Keratinocyte (primary cell): Measurements from ENCODE around the gene SNAI3. TPM values are rescaled to one million over a fixed set of nuclear protein-coding genes. Genes with fewer than 3 reads are reported as not detected.

ENCODE experiments used
- DNase-seq: peaks from one replicate; pipeline ENCODE4 v3.0.0-alpha.2; 2011; ENCODE audit warnings: low read depth, missing footprints, low spot score
- FAIRE-seq: peaks from 2 replicates; lab custom pipeline; 2011; peaks lifted over from hg19 to GRCh38; lab: Jason Lieb, UNC
- H2AFZ ChIP-seq: 2 replicates; pipeline ENCODE4 v1.6.0; 2012; ENCODE audit warnings: low read length, control low read depth, inconsistent platforms; ENCODE audit not compliant: control insufficient read depth
- H3K27ac ChIP-seq: 2 replicates; pipeline ENCODE4 v1.5.1; 2011; ENCODE audit warnings: low read length; ENCODE audit not compliant: control insufficient read depth, insufficient read depth
- H3K27me3 ChIP-seq: 3 replicates; pipeline ENCODE4 v1.6.0; 2011; ENCODE audit warnings: low read length; ENCODE audit not compliant: control insufficient read depth, insufficient read depth; ENCODE audit errors: extremely low read depth
- H3K36me3 ChIP-seq, 2 experiments: 2 replicates in 1 of 2; 3 replicates in 1 of 2; pipeline ENCODE4 v1.5.1; 2011; ENCODE audit warnings: low read length in 2 of 2, mild to moderate bottlenecking in 1 of 2; ENCODE audit not compliant: control insufficient read depth in 2 of 2, insufficient read depth in 2 of 2; ENCODE audit errors: extremely low read depth in 1 of 2
- H3K4me1 ChIP-seq: 3 replicates; pipeline ENCODE4 v1.5.1; 2011; ENCODE audit warnings: low read length; ENCODE audit not compliant: control insufficient read depth, insufficient read depth; ENCODE audit errors: extremely low read depth
- H3K4me2 ChIP-seq: 3 replicates; pipeline ENCODE4 v1.6.0; 2011; ENCODE audit warnings: low read depth, low read length; ENCODE audit not compliant: control insufficient read depth, insufficient read depth; ENCODE audit errors: extremely low read depth
- H3K4me3 ChIP-seq, 3 experiments: fragments of 200-600 bp in 1 of 3; sonication (generic) in 1 of 3; 2 replicates in 2 of 3; 3 replicates in 1 of 3; pipeline ENCODE4 v1.5.1; 2011 to 2016; ENCODE audit warnings: low read length in 3 of 3, mild to moderate bottlenecking in 3 of 3, control low read depth in 2 of 3, inconsistent platforms in 1 of 3, low read depth in 1 of 3, mixed read lengths in 1 of 3, mixed run types in 1 of 3, moderate library complexity in 1 of 3; ENCODE audit not compliant: control insufficient read depth in 2 of 3, insufficient read depth in 2 of 3; ENCODE audit errors: extremely low read depth in 1 of 3
- H3K79me2 ChIP-seq: 2 replicates; pipeline ENCODE4 v1.6.0; 2012; ENCODE audit warnings: low read length; ENCODE audit not compliant: control insufficient read depth, insufficient read depth
- H3K9ac ChIP-seq: 3 replicates; pipeline ENCODE4 v1.6.0; 2011; ENCODE audit warnings: low read length; ENCODE audit not compliant: control insufficient read depth, insufficient read depth; ENCODE audit errors: extremely low read depth
- H3K9me1 ChIP-seq: 3 replicates; pipeline ENCODE4 v1.6.0; 2011; ENCODE audit warnings: low read length; ENCODE audit not compliant: control insufficient read depth, insufficient read depth; ENCODE audit errors: extremely low read depth
- H3K9me3 ChIP-seq: 2 replicates; pipeline ENCODE4 v1.5.1; 2012; ENCODE audit warnings: low read depth, low read length; ENCODE audit not compliant: control insufficient read depth
- H4K20me1 ChIP-seq: 3 replicates; pipeline ENCODE4 v1.6.0; 2011; ENCODE audit warnings: low read length; ENCODE audit not compliant: control insufficient read depth, insufficient read depth; ENCODE audit errors: extremely low read depth
- CTCF ChIP-seq, 3 experiments: IDR thresholded peaks in 1 of 3; conservative IDR thresholded peaks in 1 of 3; optimal IDR thresholded peaks in 1 of 3; 2 replicates in 2 of 3; 3 replicates in 1 of 3; pipeline versions ENCODE3 to v1.5.1; 2011; ENCODE audit warnings: low read length in 3 of 3, mild to moderate bottlenecking in 3 of 3, moderate library complexity in 2 of 3, control low read depth in 1 of 3, inconsistent platforms in 1 of 3; ENCODE audit not compliant: insufficient read depth in 2 of 3; ENCODE audit errors: extremely low read depth in 1 of 3
- EZH2 ChIP-seq: IDR thresholded peaks from one replicate; pipeline ENCODE4 v1.6.1; 2012; ENCODE audit warnings: inconsistent platforms, mild to moderate bottlenecking, low read length, moderate library complexity
- dilution Hi-C: fragments of 300-500 bp; cut with MboI; formaldehyde crosslinking; loops from one replicate; pipeline ENCODE4 v1.7.0; 2020; ENCODE audit warnings: low sequenced_read_pairs; ENCODE audit not compliant: extremely low pct_ligation_motif_present
- polyA plus RNA-seq, 5 experiments: library from polyadenylated mRNA; depleted of rRNA in 3 of 5; stranded (reverse) in 3 of 5; stranded (forward) in 1 of 5; unstranded in 1 of 5; fragments of >200 nt; gene quantifications; 1 replicate in 1 of 5; 2 replicates in 3 of 5; 3 replicates in 1 of 5; pipeline versions ENCODE4 v1.2.1 to v1.2.3, GENCODE V29; 2011 to 2012; ENCODE audit warnings: missing spikeins in 2 of 5, low read depth in 1 of 5, low replicate concordance in 1 of 5

Gene SNAI3
- polyA plus RNA-seq, 1 donor (not counting 4 experiments of a cell fraction or from before 2014, with no cell fraction given): not detected

- peaks cover 2 to 3% of the 10 kb centered on the region in 2 experiments for H3K36me3 ChIP-seq
- peak overlapping the region; percentile 85 for H3K9ac ChIP-seq
- H3K79me2 ChIP-seq: peaks cover 21% of the 10 kb centered on the region
- H3K27me3 ChIP-seq: no peaks in the 10 kb centered on the region
- DNase-seq (no peak), FAIRE-seq (no peak)
- H2AFZ ChIP-seq: no peak overlapping the region
- no peaks in the 10 kb centered on the region for H4K20me1 ChIP-seq
- no peaks in the 10 kb centered on the region for H3K9me1 ChIP-seq
- TF ChIP-seq EZH2: no peak
- H3K4me3 ChIP-seq: peak overlapping the region; percentile 75 to 92 (median 75)
- no peaks in the 10 kb centered on the region for H3K9me3 ChIP-seq
- H3K4me2 ChIP-seq: peak overlapping the region; percentile 91
- peaks cover 9% of the 10 kb centered on the region for H3K4me1 ChIP-seq
- dilution Hi-C loops: no loop called here
- no peak overlapping the region for H3K27ac ChIP-seq
Measured at GRCh38 chr16:88705076-88705684, 18.9 kb upstream of the SNAI3 start.

GRCh38 chr16:88703486-88704309 is 17.4 kb upstream of the SNAI3 start:
- TF ChIP-seq CTCF (optimal IDR thresholded peaks at IDR 0.05 in 1 of 3, IDR thresholded peaks at IDR 0.05 in 1 of 3, conservative IDR thresholded peaks at IDR 0.05 in 1 of 3; ENCODE audit: extremely low read depth in 1 of 3, insufficient read depth in 2 of 3, low read length in 3 of 3): no peak
- TF ChIP-seq EZH2: no peak
- Histone ChIP-seq H3K4me1 (peaks cover 9% of the 10 kb centered on the region), H3K27ac (no peak overlapping the region), H3K9me1 (no peaks in the 10 kb centered on the region), H4K20me1 (no peaks in the 10 kb centered on the region), H3K27me3 (no peaks in the 10 kb centered on the region), H3K79me2 (peaks cover 13% of the 10 kb centered on the region), H3K9me3 (no peaks in the 10 kb centered on the region), H3K4me3 (no peak overlapping the region), H3K36me3 (peaks cover 0 to 2% of the 10 kb centered on the region in 2 experiments), H3K9ac (no peak overlapping the region), H3K4me2 (no peak overlapping the region), H2AFZ (no peak overlapping the region)
- dilution Hi-C loops: no loop called here
- no peak for FAIRE-seq
- DNase-seq: no peak
